Smooth muscle cell (in vitro differentiated cells): ENCODE results near the gene TM7SF2. TPM values are rescaled to one million over a fixed set of nuclear protein-coding genes. Genes with fewer than 3 reads are reported as not detected.

Experiments
- DNase-seq: peaks from one replicate; lab custom pipeline; 2025; ENCODE audit not compliant: unreplicated experiment; lab: John Stamatoyannopoulos, UW
- H2AFZ ChIP-seq: fragments of 200-600 bp; sonication (generic); 2 replicates; pipeline ENCODE4 v1.6.0; 2016; ENCODE audit warnings: antibody characterized with exemption, low read depth, mild to moderate bottlenecking
- H3F3A ChIP-seq: fragments of 200-600 bp; sonication (generic); 2 replicates; pipeline ENCODE4 v1.6.0; 2017; ENCODE audit warnings: antibody characterized with exemption, low read depth
- H3K27ac ChIP-seq: fragments of 200-600 bp; sonication (generic); 2 replicates; pipeline ENCODE4 v1.5.1; 2016; ENCODE audit warnings: low read depth, mild to moderate bottlenecking
- H3K27me3 ChIP-seq: fragments of 200-600 bp; sonication (generic); 2 replicates; pipeline ENCODE4 v1.6.1; 2016; ENCODE audit warnings: low read depth, mild to moderate bottlenecking
- H3K36me3 ChIP-seq: fragments of 200-600 bp; sonication (generic); 2 replicates; pipeline ENCODE4 v1.5.1; 2016; ENCODE audit warnings: low read depth
- H3K4me1 ChIP-seq: fragments of 200-600 bp; sonication (generic); 2 replicates; pipeline ENCODE4 v1.5.1; 2016; ENCODE audit warnings: low read depth
- H3K4me2 ChIP-seq: fragments of 200-600 bp; sonication (generic); 2 replicates; pipeline ENCODE4 v1.6.0; 2016; ENCODE audit warnings: mild to moderate bottlenecking
- H3K4me3 ChIP-seq: fragments of 200-600 bp; sonication (generic); 2 replicates; pipeline ENCODE4 v1.5.1; 2016; ENCODE audit warnings: mild to moderate bottlenecking
- H3K79me2 ChIP-seq: fragments of 200-600 bp; sonication (generic); 2 replicates; pipeline ENCODE4 v1.6.0; 2016; ENCODE audit warnings: low read depth, mild to moderate bottlenecking
- H3K9ac ChIP-seq: fragments of 200-600 bp; sonication (generic); 2 replicates; pipeline ENCODE4 v1.6.0; 2016; ENCODE audit warnings: low read depth
- H3K9me3 ChIP-seq: fragments of 200-600 bp; sonication (generic); replicated peaks from 2 replicates; pipeline ENCODE4 v1.5.1; 2016; ENCODE audit warnings: low read depth
- H4K20me1 ChIP-seq: fragments of 200-600 bp; sonication (generic); 2 replicates; pipeline ENCODE4 v1.6.0; 2016; ENCODE audit warnings: low read depth
- WGBS: methylation state at CpG from one replicate; pipeline ENCODE4 v1.1.7; 2016; ENCODE audit warnings: low lambda C conversion rate; 5-methylcytosine and 5-hydroxymethylcytosine counted together
- polyA plus RNA-seq: library from polyadenylated mRNA; unstranded; fragments of >200 nt; fragmentation: Nextera tagmentation; extraction: Ambion mirVana; gene quantifications from 2 replicates; pipeline ENCODE4 v1.2.1, GENCODE V29; 2016
- total RNA-seq: library from RNA; depleted of rRNA; stranded (reverse); fragments of >200 nt; gene quantifications from 2 replicates; pipeline ENCODE4 v1.2.3, GENCODE V29; 2014
- TF ChIP-seq, protein P1 (sequence below): fragments of 200-600 bp; sonication (generic); IDR thresholded peaks from 2 replicates; pipeline ENCODE4 v1.5.1; 2017; ENCODE audit warnings: borderline replicate concordance, mild to moderate bottlenecking, antibody characterized with exemption; ENCODE audit not compliant: insufficient read depth, poor library complexity, severe bottlenecking

The TM7SF2 gene
- total and polyA plus RNA-seq, 2 experiments from 2014 or later: 16.8 to 17.4 TPM

DNA sequence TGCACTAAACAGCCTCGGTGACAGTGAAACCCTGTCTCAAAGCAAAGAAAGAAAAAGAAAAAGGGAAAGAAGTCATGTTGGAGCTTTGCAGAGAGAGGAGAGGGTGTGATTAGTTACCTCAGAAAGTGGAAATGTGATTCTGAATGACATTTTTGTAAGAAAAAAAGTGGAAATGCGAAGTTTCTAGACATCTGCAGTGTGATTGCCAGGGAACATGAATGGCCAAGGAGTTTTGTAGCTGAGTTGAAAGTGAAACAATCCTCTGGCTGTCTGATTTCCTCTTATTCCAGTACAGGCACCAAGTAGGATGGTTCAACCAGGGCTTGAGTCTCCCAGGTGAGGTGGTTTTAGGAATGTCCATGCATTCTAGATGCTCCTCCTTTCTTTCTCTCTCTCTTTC, 40.5 kb downstream of the TM7SF2 start:
- Histone ChIP-seq H3K36me3 (no peaks in the 10 kb centered on the region), H3K27ac (no peak overlapping the region), H3K4me3 (no peak overlapping the region), H3F3A (no peaks in the 10 kb centered on the region), H3K4me2 (no peak overlapping the region), H3K27me3 (peaks cover 5% of the 10 kb centered on the region), H4K20me1 (no peaks in the 10 kb centered on the region), H3K4me1 (no peaks in the 10 kb centered on the region), H3K79me2 (no peaks in the 10 kb centered on the region), H3K9ac (no peak overlapping the region), H2AFZ (no peak overlapping the region), H3K9me3 (no peaks in the 10 kb centered on the region)
- 86% methylated on average over 2 of the region's 2 CpGs for WGBS
- DNase-seq: no peak
- TF ChIP-seq, protein P1, sequence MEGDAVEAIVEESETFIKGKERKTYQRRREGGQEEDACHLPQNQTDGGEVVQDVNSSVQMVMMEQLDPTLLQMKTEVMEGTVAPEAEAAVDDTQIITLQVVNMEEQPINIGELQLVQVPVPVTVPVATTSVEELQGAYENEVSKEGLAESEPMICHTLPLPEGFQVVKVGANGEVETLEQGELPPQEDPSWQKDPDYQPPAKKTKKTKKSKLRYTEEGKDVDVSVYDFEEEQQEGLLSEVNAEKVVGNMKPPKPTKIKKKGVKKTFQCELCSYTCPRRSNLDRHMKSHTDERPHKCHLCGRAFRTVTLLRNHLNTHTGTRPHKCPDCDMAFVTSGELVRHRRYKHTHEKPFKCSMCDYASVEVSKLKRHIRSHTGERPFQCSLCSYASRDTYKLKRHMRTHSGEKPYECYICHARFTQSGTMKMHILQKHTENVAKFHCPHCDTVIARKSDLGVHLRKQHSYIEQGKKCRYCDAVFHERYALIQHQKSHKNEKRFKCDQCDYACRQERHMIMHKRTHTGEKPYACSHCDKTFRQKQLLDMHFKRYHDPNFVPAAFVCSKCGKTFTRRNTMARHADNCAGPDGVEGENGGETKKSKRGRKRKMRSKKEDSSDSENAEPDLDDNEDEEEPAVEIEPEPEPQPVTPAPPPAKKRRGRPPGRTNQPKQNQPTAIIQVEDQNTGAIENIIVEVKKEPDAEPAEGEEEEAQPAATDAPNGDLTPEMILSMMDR: no peak

DNA sequence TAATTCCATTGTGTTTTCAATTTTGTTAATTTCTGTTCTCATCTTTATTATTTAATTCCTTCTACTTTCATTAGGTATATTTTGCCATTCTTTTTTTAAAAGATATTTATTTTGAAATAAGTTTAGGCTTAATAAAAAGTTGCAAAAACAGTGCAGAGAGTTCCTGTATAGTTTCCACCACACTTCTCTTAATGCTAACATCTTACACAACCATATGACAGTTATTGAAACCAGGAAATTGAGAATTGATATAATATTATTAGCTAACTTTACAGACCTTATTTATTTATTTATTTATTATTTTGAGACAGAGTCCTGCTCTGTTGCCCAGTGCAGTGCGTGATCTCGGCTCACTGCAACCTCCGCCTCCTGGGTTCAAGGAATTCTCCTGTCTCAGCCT, 44.6 kb downstream of the TM7SF2 start:
- 98% methylated on average over 3 of the region's 3 CpGs for WGBS
- DNase-seq: no peak

DNA sequence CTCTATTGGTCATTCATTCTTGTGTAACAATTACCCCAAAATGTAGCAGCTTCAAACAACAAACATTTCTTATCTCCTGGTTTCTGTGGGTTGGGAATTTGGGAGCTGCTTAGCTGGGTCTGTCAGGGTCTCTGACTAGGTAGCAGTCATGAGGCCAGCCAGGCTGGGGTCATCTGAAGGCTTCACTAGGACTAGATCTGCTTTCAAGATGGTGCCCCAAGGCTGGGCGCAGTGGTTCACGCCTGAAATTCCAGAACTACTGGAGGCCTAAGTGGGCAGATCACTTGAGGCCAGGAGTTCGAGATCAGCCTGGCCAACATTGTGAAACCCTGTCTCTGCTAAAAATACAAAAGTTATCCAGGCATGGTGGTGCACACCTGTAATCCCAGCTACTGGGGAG, 45.3 kb downstream of the TM7SF2 start:
- DNase-seq: no peak
- Histone ChIP-seq H2AFZ (no peak overlapping the region), H3K4me1 (no peaks in the 10 kb centered on the region), H3K4me3 (no peak overlapping the region), H3K36me3 (no peaks in the 10 kb centered on the region), H3K27me3 (peaks cover 5% of the 10 kb centered on the region), H3K27ac (no peak overlapping the region), H3K9ac (no peak overlapping the region), H3K9me3 (no peaks in the 10 kb centered on the region), H3F3A (no peaks in the 10 kb centered on the region), H3K79me2 (no peaks in the 10 kb centered on the region), H3K4me2 (no peak overlapping the region), H4K20me1 (no peaks in the 10 kb centered on the region)
- TF ChIP-seq, protein P1: no peak
- WGBS: 96% methylated on average over 3 of the region's 3 CpGs

More for the DNA sequence above, 44.6 kb downstream of the TM7SF2 start:
- Histone ChIP-seq H3K9me3 (no peaks in the 10 kb centered on the region), H3K4me1 (no peaks in the 10 kb centered on the region), H2AFZ (no peak overlapping the region), H3K9ac (no peak overlapping the region), H3F3A (no peaks in the 10 kb centered on the region), H3K27ac (no peak overlapping the region), H3K79me2 (no peaks in the 10 kb centered on the region), H3K27me3 (peaks cover 5% of the 10 kb centered on the region), H3K4me2 (no peak overlapping the region), H4K20me1 (no peaks in the 10 kb centered on the region), H3K4me3 (no peak overlapping the region), H3K36me3 (no peaks in the 10 kb centered on the region)
- TF ChIP-seq, protein P1: no peak

DNA sequence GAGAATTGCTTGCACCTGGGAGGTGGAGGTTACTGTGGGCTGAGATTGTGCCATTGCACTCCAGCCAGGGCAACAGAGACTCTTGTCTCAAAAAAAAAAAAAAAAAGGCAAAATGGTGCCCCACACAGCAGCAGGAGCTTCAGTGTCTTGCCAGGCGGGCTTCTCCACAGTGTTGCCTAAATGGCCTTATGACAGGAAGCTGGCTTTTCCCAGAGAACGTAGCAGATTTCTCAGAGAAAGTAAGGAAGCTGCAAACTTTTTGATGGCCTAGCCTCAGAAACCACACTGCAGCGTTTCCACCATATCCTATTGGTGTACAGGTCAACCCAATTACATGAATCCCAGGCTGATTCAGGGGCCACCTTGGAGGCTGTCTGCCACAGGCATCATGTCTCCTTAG, 45.7 kb downstream of the TM7SF2 start:
- no peaks in the 10 kb centered on the region for H3K36me3 ChIP-seq
- peaks cover 5% of the 10 kb centered on the region for H3K27me3 ChIP-seq
- WGBS: 92% methylated on average over 3 of the region's 3 CpGs
- no peaks in the 10 kb centered on the region for H3F3A ChIP-seq
- no peak overlapping the region for H3K4me2 ChIP-seq
- no peak overlapping the region for H3K4me3 ChIP-seq
- H2AFZ ChIP-seq: no peak overlapping the region
- no peak overlapping the region for H3K27ac ChIP-seq
- no peaks in the 10 kb centered on the region for H4K20me1 ChIP-seq
- DNase-seq: no peak
- H3K79me2 ChIP-seq: no peaks in the 10 kb centered on the region
- H3K4me1 ChIP-seq: no peaks in the 10 kb centered on the region
- no peaks in the 10 kb centered on the region for H3K9me3 ChIP-seq
- TF ChIP-seq, protein P1: no peak
- no peak overlapping the region for H3K9ac ChIP-seq
